K562 (cell line): ENCODE results near the gene HPRT1. TPM values are rescaled to one million over a fixed set of nuclear protein-coding genes. Genes with fewer than 3 reads are reported as not detected.

Experiments
- POLR2AphosphoS5 ChIP-seq: IDR thresholded peaks from 2 replicates; pipeline ENCODE4 v1.6.1; 2011; ENCODE audit warnings: mild to moderate bottlenecking, low read depth, low read length, moderate library complexity; ENCODE audit not compliant: control insufficient read depth, insufficient read depth
- RAD21 ChIP-seq, 2 experiments: fragments of 250-450 bp in 1 of 2; fragments of 450-650 bp in 1 of 2; sonication (Bioruptor Pico) in 1 of 2; formaldehyde crosslinking in 1 of 2; IDR thresholded peaks in 1 of 2; conservative IDR thresholded peaks in 1 of 2; 2 replicates each; pipeline versions ENCODE4 v1.4.0 to v1.8.0; 2020 to 2022; ENCODE audit warnings: mild to moderate bottlenecking in 2 of 2, moderate library complexity in 1 of 2
- RBFOX2 ChIP-seq: fragments of 200-400 bp; formaldehyde crosslinking; IDR thresholded peaks from 2 replicates; pipeline ENCODE4 v1.6.1; 2017; ENCODE audit warnings: low read depth, mild to moderate bottlenecking, low read length, moderate library complexity
- XRCC3 ChIP-seq: fragments of 450-650 bp; IDR thresholded peaks from 2 replicates; pipeline ENCODE4 v1.6.1; 2017; ENCODE audit warnings: mild to moderate bottlenecking, moderate library complexity
- YY1 ChIP-seq, 3 experiments: IDR thresholded peaks; 2 replicates each; pipeline ENCODE4 v1.6.1; 2011; ENCODE audit warnings: low read length in 2 of 3, mild to moderate bottlenecking in 2 of 3, moderate library complexity in 2 of 3, borderline replicate concordance in 1 of 3, control low read depth in 1 of 3, low read depth in 1 of 3; ENCODE audit not compliant: insufficient read depth in 3 of 3, insufficient replicate concordance in 2 of 3, control insufficient read depth in 1 of 3, insufficient read length in 1 of 3; ENCODE audit errors: extremely low read depth in 1 of 3
- ZFX ChIP-seq: sonication (generic); formaldehyde crosslinking; IDR thresholded peaks from 2 replicates; pipeline ENCODE4 v1.8.0; 2022; ENCODE audit warnings: mild to moderate bottlenecking, missing genetic modification reagents, moderate library complexity
- ZNF124 ChIP-seq: sonication (generic); formaldehyde crosslinking; IDR thresholded peaks from 2 replicates; pipeline ENCODE4 v1.8.1; 2022; ENCODE audit warnings: missing genetic modification reagents
- ZNF146 ChIP-seq: IDR thresholded peaks from one replicate; pipeline ENCODE4 v1.6.1; 2018; ENCODE audit warnings: missing compliant biosample characterization; ENCODE audit not compliant: unreplicated experiment
- ZNF511 ChIP-seq: sonication (generic); formaldehyde crosslinking; IDR thresholded peaks from 2 replicates; pipeline ENCODE4 v1.8.0; 2022; ENCODE audit warnings: mild to moderate bottlenecking, missing genetic modification reagents
- polyA plus RNA-seq, 8 experiments: library from polyadenylated mRNA; depleted of rRNA in 4 of 8; stranded (reverse) in 5 of 8; unstranded in 3 of 8; fragments of >200 nt; fragmentation: Nextera tagmentation in 2 of 8; fragmentation: Illumina TruSeq in 1 of 8; extraction: Ambion mirVana in 2 of 8; extraction: Trizol in 1 of 8; gene quantifications; 2 replicates each; pipeline versions ENCODE4 v1.2.1 to v1.2.3, GENCODE V29; 2011 to 2014; ENCODE audit warnings: inconsistent platforms in 1 of 8, missing spikeins in 1 of 8
- total RNA-seq, 7 experiments: library from RNA; depleted of rRNA in 6 of 7; stranded (reverse); fragments of >200 nt in 6 of 7; fragmentation: Illumina TruSeq in 2 of 7; extraction: Trizol in 2 of 7; gene quantifications; 2 replicates each; pipeline versions ENCODE4 v1.2.1 to v1.2.3, GENCODE V29; 2011 to 2021; ENCODE audit warnings: low replicate concordance in 1 of 7
- TF ChIP-seq, protein P1 (sequence below): fragments of 200-800 bp; sonication (Bioruptor generic); IDR thresholded peaks from 2 replicates; pipeline ENCODE4 v1.6.1; 2017; ENCODE audit warnings: missing genetic modification characterization, missing compliant biosample characterization
- TF ChIP-seq, protein P2 (sequence below), 2 experiments: fragments of 150-350 bp in 1 of 2; IDR thresholded peaks; 2 replicates each; pipeline ENCODE4 v1.6.1; 2012 to 2016; ENCODE audit warnings: low read depth in 2 of 2, low read length in 2 of 2, mild to moderate bottlenecking in 1 of 2, moderate library complexity in 1 of 2

HPRT1 gene
- total and polyA plus RNA-seq, 9 of the 15 experiments (the other 6 are each of a cell fraction or from before 2014, with no cell fraction given) = 24.4 to 158 (median 104) TPM

GRCh38 chrX:134460005-134460861, at the start of gene HPRT1 (continued):
- no peak for TF ChIP-seq ZNF511
- TF ChIP-seq ZNF146 (CRISPR knock-in tag) = no peak
- TF ChIP-seq, protein P1, sequence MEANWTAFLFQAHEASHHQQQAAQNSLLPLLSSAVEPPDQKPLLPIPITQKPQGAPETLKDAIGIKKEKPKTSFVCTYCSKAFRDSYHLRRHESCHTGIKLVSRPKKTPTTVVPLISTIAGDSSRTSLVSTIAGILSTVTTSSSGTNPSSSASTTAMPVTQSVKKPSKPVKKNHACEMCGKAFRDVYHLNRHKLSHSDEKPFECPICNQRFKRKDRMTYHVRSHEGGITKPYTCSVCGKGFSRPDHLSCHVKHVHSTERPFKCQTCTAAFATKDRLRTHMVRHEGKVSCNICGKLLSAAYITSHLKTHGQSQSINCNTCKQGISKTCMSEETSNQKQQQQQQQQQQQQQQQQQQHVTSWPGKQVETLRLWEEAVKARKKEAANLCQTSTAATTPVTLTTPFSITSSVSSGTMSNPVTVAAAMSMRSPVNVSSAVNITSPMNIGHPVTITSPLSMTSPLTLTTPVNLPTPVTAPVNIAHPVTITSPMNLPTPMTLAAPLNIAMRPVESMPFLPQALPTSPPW = peak; percentile 60
- peak in 2 of 3 experiments; percentile 49 to 66 for TF ChIP-seq YY1 (IDR thresholded peaks at IDR 0.05; ENCODE audit: borderline replicate concordance in 1 of 3, control insufficient read depth in 1 of 3, extremely low read depth in 1 of 3, insufficient read depth in 3 of 3, insufficient read length in 1 of 3, insufficient replicate concordance in 2 of 3, low read depth in 1 of 3, low read length in 2 of 3)
- no peak for TF ChIP-seq XRCC3
- TF ChIP-seq, protein P2, sequence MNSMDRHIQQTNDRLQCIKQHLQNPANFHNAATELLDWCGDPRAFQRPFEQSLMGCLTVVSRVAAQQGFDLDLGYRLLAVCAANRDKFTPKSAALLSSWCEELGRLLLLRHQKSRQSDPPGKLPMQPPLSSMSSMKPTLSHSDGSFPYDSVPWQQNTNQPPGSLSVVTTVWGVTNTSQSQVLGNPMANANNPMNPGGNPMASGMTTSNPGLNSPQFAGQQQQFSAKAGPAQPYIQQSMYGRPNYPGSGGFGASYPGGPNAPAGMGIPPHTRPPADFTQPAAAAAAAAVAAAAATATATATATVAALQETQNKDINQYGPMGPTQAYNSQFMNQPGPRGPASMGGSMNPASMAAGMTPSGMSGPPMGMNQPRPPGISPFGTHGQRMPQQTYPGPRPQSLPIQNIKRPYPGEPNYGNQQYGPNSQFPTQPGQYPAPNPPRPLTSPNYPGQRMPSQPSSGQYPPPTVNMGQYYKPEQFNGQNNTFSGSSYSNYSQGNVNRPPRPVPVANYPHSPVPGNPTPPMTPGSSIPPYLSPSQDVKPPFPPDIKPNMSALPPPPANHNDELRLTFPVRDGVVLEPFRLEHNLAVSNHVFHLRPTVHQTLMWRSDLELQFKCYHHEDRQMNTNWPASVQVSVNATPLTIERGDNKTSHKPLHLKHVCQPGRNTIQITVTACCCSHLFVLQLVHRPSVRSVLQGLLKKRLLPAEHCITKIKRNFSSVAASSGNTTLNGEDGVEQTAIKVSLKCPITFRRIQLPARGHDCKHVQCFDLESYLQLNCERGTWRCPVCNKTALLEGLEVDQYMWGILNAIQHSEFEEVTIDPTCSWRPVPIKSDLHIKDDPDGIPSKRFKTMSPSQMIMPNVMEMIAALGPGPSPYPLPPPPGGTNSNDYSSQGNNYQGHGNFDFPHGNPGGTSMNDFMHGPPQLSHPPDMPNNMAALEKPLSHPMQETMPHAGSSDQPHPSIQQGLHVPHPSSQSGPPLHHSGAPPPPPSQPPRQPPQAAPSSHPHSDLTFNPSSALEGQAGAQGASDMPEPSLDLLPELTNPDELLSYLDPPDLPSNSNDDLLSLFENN (IDR thresholded peaks at IDR 0.05; ENCODE audit: low read depth in 2 of 2, low read length in 2 of 2) = no peak
- TF ChIP-seq RBFOX2 = peak; percentile 92
- TF ChIP-seq ZFX (CRISPR knock-in tag) = peak; percentile 84
- TF ChIP-seq POLR2AphosphoS5 = peak; percentile 70
- TF ChIP-seq RAD21 (CRISPR knock-in tag; conservative IDR thresholded peaks at IDR 0.05 in 1 of 2, IDR thresholded peaks at IDR 0.05 in 1 of 2) = no peak
- no peak for TF ChIP-seq ZNF124
